Heart left ventricle (tissue), 13 donors: Measurements from ENCODE around the gene HLA-DRB1.

ENCODE experiments used
- POLR2A ChIP-seq, 2 donors: fragments of 450-650 bp; IDR thresholded peaks; one replicate each; pipeline ENCODE4 v1.6.1; 2017; ENCODE audit warnings: antibody characterized with exemption in 2 of 2, mild to moderate bottlenecking in 2 of 2, moderate library complexity in 2 of 2
- TF ChIP-seq, protein P1 (sequence below), 12 donors: fragments of 200-600 bp; sonication (generic) in 4 of 12; IDR thresholded peaks; one replicate each; pipeline versions ENCODE4 v1.5.0 to v1.8.0; 2018 to 2022; ENCODE audit warnings: antibody characterized with exemption in 12 of 12, mild to moderate bottlenecking in 5 of 12
- donor health status: ischemic (EF 13 %, LVEDD 7.1; RV severe dilation, severe dysfunction).
- donor health status: DM: no; HTN: yes; CAD: no.
- donor health status: DM: no; HTN: no; CAD: no.
- donor health status: ischemic (EF 25% LVEDD 6.9; RV normal size, moderate dysfunction).
- donor health status: ischemic (EF 25% LVEDD 5.7; RV mildly dilated, moderate dysfunction).
- donor health status: ischemic (EF 35%, LVEDD 5.7; RV mildly dilated, moderate dysfunction).
- donor health status: nonischemic (EF 11% LVEDD 7.7; RV severe dilation, severe dysfunction).
- donor health status: DM: yes; HTN: yes; CAD: no.
- donor health status: PGD.
- donor health status: ischemic (EF 29% LVEDD 5.4; RV normal size, mild dysfunction).
- donor health status: nonischemic (EF 23%, LVEDD 6.1; RV moderate dilation, normal function).

- TF ChIP-seq, protein P1, sequence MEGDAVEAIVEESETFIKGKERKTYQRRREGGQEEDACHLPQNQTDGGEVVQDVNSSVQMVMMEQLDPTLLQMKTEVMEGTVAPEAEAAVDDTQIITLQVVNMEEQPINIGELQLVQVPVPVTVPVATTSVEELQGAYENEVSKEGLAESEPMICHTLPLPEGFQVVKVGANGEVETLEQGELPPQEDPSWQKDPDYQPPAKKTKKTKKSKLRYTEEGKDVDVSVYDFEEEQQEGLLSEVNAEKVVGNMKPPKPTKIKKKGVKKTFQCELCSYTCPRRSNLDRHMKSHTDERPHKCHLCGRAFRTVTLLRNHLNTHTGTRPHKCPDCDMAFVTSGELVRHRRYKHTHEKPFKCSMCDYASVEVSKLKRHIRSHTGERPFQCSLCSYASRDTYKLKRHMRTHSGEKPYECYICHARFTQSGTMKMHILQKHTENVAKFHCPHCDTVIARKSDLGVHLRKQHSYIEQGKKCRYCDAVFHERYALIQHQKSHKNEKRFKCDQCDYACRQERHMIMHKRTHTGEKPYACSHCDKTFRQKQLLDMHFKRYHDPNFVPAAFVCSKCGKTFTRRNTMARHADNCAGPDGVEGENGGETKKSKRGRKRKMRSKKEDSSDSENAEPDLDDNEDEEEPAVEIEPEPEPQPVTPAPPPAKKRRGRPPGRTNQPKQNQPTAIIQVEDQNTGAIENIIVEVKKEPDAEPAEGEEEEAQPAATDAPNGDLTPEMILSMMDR (IDR thresholded peaks at IDR 0.05): no peak
- TF ChIP-seq POLR2A (IDR thresholded peaks at IDR 0.05): no peak
Observed at GRCh38 chr6:32624565-32624964, 34.9 kb upstream of the HLA-DRB1 start.
